Measurements from ENCODE around the gene NFIA.

The NFIA gene

GRCh38 chr1:61295818-61296537 is 213.6 kb downstream of the NFIA start:
- DNase-seq (ENCODE audit: low read depth, low spot score): no peak

GRCh38 chr1:61297887-61298286 is 215.5 kb downstream of the NFIA start:
- no peak for DNase-seq (ENCODE audit: low read depth, low spot score)

- DNase-seq (ENCODE audit: low read depth, low spot score): no peak
These were observed 217.1 kb downstream of the NFIA start for GRCh38 chr1:61299463-61299862.

GRCh38 chr1:61300899-61301298 is 218.5 kb downstream of the NFIA start:
- no peak for DNase-seq (ENCODE audit: low read depth, low spot score)

GRCh38 chr1:61301824-61302657 is 219.7 kb downstream of the NFIA start:
- DNase-seq (ENCODE audit: low read depth, low spot score): no peak

GRCh38 chr1:61307422-61308142 is 225.2 kb downstream of the NFIA start:
- no peak for DNase-seq (ENCODE audit: low read depth, low spot score)

- DNase-seq (ENCODE audit: low read depth, low spot score): no peak
These were observed 227.7 kb downstream of the NFIA start for GRCh38 chr1:61310057-61310456.

- DNase-seq (ENCODE audit: low read depth, low spot score): no peak
These were observed 228.2 kb downstream of the NFIA start for GRCh38 chr1:61310538-61310937.

- DNase-seq (ENCODE audit: low read depth, low spot score): no peak
These were observed 231.6 kb downstream of the NFIA start for GRCh38 chr1:61313906-61314422.

- no peak for DNase-seq (ENCODE audit: low read depth, low spot score)
These were observed 232.7 kb downstream of the NFIA start for GRCh38 chr1:61315011-61315410.

GRCh38 chr1:61316493-61316892 is 234.1 kb downstream of the NFIA start:
- DNase-seq (ENCODE audit: low read depth, low spot score): no peak

- DNase-seq (ENCODE audit: low read depth, low spot score): no peak
These were observed 236.2 kb downstream of the NFIA start for GRCh38 chr1:61318319-61319125.

- no peak for DNase-seq (ENCODE audit: low read depth, low spot score)
These were observed 238.2 kb downstream of the NFIA start for GRCh38 chr1:61320575-61320974.

GRCh38 chr1:61322008-61322744 is 239.8 kb downstream of the NFIA start:
- DNase-seq (ENCODE audit: low read depth, low spot score): no peak

- DNase-seq (ENCODE audit: low read depth, low spot score): no peak
These were observed 240.4 kb downstream of the NFIA start for GRCh38 chr1:61322769-61323168.

- DNase-seq (ENCODE audit: low read depth, low spot score): no peak
These were observed 241.4 kb downstream of the NFIA start for GRCh38 chr1:61323681-61324328.

- no peak for DNase-seq (ENCODE audit: low read depth, low spot score)
These were observed 244.4 kb downstream of the NFIA start for GRCh38 chr1:61326713-61327112.

- DNase-seq (ENCODE audit: low read depth, low spot score): no peak
These were observed 245.1 kb downstream of the NFIA start for GRCh38 chr1:61327436-61327835.

- DNase-seq (ENCODE audit: low read depth, low spot score): no peak
These were observed 247.2 kb downstream of the NFIA start for GRCh38 chr1:61329556-61329955.

GRCh38 chr1:61330018-61330417 is 247.7 kb downstream of the NFIA start:
- DNase-seq (ENCODE audit: low read depth, low spot score): no peak

Measured in brain pericyte (primary cell).